Osteocyte (in vitro differentiated cells): ENCODE results near the gene NOB1. TPM values are rescaled to one million over a fixed set of nuclear protein-coding genes. Genes with fewer than 3 reads are reported as not detected.

Experiments
- DNase-seq: peaks from one replicate; pipeline ENCODE4 v3.0.0; 2021; ENCODE audit warnings: mixed read lengths; ENCODE audit not compliant: unreplicated experiment; ENCODE audit errors: extremely low spot score
- H3K27ac Mint-ChIP-seq: one replicate; pipeline ENCODE4 v1.8.0; 2021; ENCODE audit warnings: mild to moderate bottlenecking, mixed read lengths; ENCODE audit not compliant: unreplicated experiment
- H3K27me3 Mint-ChIP-seq: one replicate; pipeline ENCODE4 v1.8.0; 2021; ENCODE audit warnings: mixed read lengths; ENCODE audit not compliant: unreplicated experiment
- H3K36me3 Mint-ChIP-seq: one replicate; pipeline ENCODE4 v1.8.0; 2021; ENCODE audit warnings: mixed read lengths; ENCODE audit not compliant: unreplicated experiment
- H3K4me1 Mint-ChIP-seq: one replicate; pipeline ENCODE4 v1.8.0; 2021; ENCODE audit warnings: mixed read lengths; ENCODE audit not compliant: unreplicated experiment
- H3K4me3 Mint-ChIP-seq: one replicate; pipeline ENCODE4 v1.8.0; 2021; ENCODE audit warnings: mild to moderate bottlenecking, moderate library complexity, mixed read lengths; ENCODE audit not compliant: unreplicated experiment
- H3K9me3 Mint-ChIP-seq: one replicate; pipeline ENCODE4 v1.8.0; 2021; ENCODE audit warnings: mixed read lengths; ENCODE audit not compliant: unreplicated experiment
- CTCF ChIP-seq: fragments of 200-600 bp; sonication (generic); IDR thresholded peaks from 2 replicates; pipeline ENCODE4 v1.5.0; 2021; ENCODE audit warnings: antibody characterized with exemption, mild to moderate bottlenecking, moderate library complexity
- long read RNA-seq: library from polyadenylated mRNA; unstranded; transcript quantifications from one replicate; pipeline ENCODE4 v2.0.0, GENCODE V29; 2021
- total RNA-seq: library from RNA; stranded (reverse); gene quantifications from 2 replicates; pipeline ENCODE4 v1.2.1, GENCODE V29; 2021

NOB1 gene
- 41.9 and 43.3 TPM in 2 replicates for total RNA-seq
- long read RNA-seq, transcript NOB1-201 (9 exons, 1,734 nt), result major isoform, 208 of 220 reads
- long read RNA-seq, partial matches to known transcripts, result 4 of 220 reads
- long read RNA-seq, other reads (novel, unspliced or antisense), result 8 of 220 reads

DNA sequence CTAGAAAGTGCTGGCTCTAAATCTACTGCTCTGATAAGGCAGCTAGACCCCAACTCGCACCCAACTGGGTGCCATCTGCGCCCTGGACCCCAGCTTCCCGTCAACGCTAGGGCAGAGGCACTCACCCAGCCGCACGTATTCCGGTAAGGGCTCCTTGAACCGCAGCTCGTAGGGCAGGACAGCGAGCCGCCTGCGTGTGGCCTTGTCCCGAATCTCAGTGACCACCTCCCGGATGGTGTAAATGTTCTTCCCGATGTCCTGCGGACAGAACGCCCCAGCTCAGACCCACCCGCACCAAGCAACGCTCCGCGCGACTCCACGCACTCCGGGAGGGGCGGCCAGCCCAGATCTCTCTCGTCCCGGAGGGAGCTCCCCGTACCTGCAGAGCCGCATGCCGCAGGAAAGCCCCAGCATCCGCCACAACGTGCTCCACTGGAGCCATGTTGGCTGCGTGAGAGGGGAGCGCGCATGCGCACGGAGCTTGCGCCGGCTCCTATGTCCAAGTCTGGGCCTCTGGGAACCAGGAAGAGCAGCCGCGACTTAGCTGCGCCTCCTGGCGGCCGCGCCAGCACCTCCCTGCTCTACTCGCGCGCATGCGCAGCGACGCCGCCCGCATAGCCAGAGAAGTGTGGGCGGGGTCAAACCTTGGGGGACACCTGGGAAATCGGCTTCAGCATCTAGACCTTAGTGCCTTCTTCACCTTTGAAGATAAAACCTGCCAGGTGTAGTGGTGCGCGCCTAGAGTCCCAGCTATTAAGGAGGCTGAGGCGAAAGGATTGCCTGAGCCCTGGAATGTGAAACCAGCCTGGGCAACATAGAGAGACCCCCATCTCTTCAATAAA lies at the start of gene NOB1:
NOB1 (minus strand) TSS at position 458 of the 842 bp plus-strand sequence; CDS start at position 442, 16 bp downstream.
- Mint-ChIP-seq H3K27ac (peak within 1 kb of the TSS; percentile 93), H3K9me3 (no peaks in the 10 kb centered on the region), H3K36me3 (peaks cover 5% of the 10 kb centered on the region), H3K27me3 (peaks cover 3% of the 10 kb centered on the region), H3K4me3 (peak within 1 kb of the TSS; percentile 100), H3K4me1 (peaks cover 23% of the 10 kb centered on the region)
- DNase-seq, result peak; percentile 99
- TF ChIP-seq CTCF, result peak; percentile 97

- no peak overlapping the region for H3K27ac Mint-ChIP-seq
- H3K4me3 Mint-ChIP-seq, result no peak overlapping the region
- H3K27me3 Mint-ChIP-seq, result no peaks in the 10 kb centered on the region
- peaks cover 14% of the 10 kb centered on the region for H3K36me3 Mint-ChIP-seq
- no peak for TF ChIP-seq CTCF
- no peaks in the 10 kb centered on the region for H3K9me3 Mint-ChIP-seq
- DNase-seq, result no peak
- peaks cover 3% of the 10 kb centered on the region for H3K4me1 Mint-ChIP-seq
Measured at GRCh38 chr16:69804297-69804696, 49.6 kb upstream of the NOB1 start.

DNA sequence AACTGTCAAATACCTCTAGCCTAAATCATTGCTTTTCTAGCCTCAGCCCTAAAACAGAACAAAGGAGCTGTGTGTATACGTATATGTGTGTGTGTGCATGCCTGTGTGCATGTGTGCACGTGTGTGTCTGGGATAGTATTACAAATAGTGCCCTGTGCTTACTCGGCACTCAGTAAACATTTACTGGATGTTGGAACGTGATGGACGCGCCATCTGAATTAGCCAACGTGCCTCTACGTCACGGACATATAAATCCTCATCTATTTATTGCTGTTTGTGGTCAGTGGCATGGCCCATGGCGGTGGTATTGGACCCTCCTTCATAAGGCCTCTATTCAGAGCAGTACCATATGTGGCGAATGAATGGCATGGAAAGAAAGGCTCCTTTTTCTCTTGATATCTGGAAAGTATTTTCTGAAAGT lies 44.9 kb upstream of the NOB1 start:
- no peak overlapping the region for H3K27ac Mint-ChIP-seq

GRCh38 chr16:69798466-69798865 lies 43.7 kb upstream of the NOB1 start:
- Mint-ChIP-seq H3K4me3 (no peak overlapping the region), H3K36me3 (peaks cover 19% of the 10 kb centered on the region), H3K9me3 (no peaks in the 10 kb centered on the region), H3K27me3 (no peaks in the 10 kb centered on the region), H3K4me1 (peaks cover 3% of the 10 kb centered on the region), H3K27ac (no peak overlapping the region)
- TF ChIP-seq CTCF, result peak; percentile 50
- DNase-seq, result no peak

More for the DNA sequence above, 44.9 kb upstream of the NOB1 start:
- no peak for DNase-seq
- Mint-ChIP-seq H3K27me3 (no peaks in the 10 kb centered on the region), H3K4me3 (no peak overlapping the region), H3K9me3 (no peaks in the 10 kb centered on the region), H3K36me3 (peaks cover 19% of the 10 kb centered on the region), H3K4me1 (peaks cover 6% of the 10 kb centered on the region)
- TF ChIP-seq CTCF, result no peak
